AG04449 (cell line): ENCODE measurements around the gene KIF6.

Source experiments
- CTCF ChIA-PET: fragments of 350-600 bp; formaldehyde crosslinking; extraction: SDS; loops from one replicate; lab custom pipeline; 2021; ENCODE audit warnings: antibody characterized with exemption; lab: Yijun Ruan, JAX
- POLR2A ChIA-PET: fragments of 400-600, 350-600 bp; formaldehyde crosslinking; extraction: SDS; loops from one replicate; lab custom pipeline; 2020; ENCODE audit warnings: antibody characterized with exemption, inconsistent platforms; lab: Yijun Ruan, JAX
- DNase-seq: peaks from one replicate; pipeline ENCODE4 v3.0.0-alpha.2; 2010; ENCODE audit warnings: low read depth, low spot score
- H3K4me3 ChIP-seq: 2 replicates; pipeline ENCODE4 v1.5.1; 2011; ENCODE audit warnings: low read depth, mild to moderate bottlenecking, control low read depth, low read length
- TF ChIP-seq, protein P1 (sequence below): IDR thresholded peaks from one replicate; pipeline ENCODE4 v1.5.1; 2011; ENCODE audit warnings: mild to moderate bottlenecking, moderate library complexity, low read length, control low read depth, inconsistent platforms; ENCODE audit not compliant: insufficient read depth; ENCODE audit errors: missing control alignments

KIF6 gene

DNA sequence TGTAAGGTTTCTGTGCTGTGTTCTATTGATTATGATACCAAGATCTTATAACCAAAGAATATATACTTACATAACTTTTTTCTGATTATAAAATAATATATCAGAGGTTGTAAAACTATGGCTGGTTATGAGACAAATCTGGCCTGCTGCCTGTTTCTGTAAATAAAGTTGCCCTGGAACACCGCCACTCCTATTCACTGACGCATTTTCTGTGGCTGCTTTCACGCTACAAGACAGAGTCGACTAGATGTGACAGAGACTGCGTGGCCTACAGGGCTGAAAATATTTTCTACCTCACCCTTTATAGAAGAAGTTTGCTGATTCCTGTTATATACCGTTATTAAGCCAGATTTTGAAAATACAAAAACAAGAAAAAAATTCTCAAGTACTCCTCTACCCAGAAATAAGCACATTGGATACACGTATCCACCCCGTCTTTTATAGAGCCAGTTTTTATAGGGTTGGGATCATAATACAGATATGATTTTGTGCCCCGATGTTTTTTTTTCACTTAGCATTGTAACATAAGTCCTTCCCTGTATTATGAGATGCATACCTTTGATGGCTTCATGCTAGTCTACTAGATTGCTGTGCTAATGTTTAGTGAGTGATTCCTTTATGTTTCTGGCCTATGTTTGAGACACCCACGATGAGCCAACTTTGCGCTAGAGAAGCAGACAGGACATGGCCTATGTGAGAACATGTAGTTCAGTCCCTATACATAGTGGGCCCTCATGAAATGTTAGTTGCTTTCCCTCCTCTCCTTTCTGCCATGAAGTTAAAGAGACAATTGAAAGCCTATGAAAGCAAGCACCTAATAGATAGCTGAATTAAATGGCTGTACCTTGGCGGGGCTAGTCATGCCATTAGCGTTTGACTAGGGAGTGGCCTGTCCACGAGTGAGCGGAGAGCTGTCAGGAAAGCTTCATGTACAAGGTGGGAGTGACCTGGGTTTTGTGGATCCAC is 304.6 kb downstream of the KIF6 start:
- POLR2A ChIA-PET, result no interaction called here
- CTCF ChIA-PET, result no interaction called here
- TF ChIP-seq, protein P1, sequence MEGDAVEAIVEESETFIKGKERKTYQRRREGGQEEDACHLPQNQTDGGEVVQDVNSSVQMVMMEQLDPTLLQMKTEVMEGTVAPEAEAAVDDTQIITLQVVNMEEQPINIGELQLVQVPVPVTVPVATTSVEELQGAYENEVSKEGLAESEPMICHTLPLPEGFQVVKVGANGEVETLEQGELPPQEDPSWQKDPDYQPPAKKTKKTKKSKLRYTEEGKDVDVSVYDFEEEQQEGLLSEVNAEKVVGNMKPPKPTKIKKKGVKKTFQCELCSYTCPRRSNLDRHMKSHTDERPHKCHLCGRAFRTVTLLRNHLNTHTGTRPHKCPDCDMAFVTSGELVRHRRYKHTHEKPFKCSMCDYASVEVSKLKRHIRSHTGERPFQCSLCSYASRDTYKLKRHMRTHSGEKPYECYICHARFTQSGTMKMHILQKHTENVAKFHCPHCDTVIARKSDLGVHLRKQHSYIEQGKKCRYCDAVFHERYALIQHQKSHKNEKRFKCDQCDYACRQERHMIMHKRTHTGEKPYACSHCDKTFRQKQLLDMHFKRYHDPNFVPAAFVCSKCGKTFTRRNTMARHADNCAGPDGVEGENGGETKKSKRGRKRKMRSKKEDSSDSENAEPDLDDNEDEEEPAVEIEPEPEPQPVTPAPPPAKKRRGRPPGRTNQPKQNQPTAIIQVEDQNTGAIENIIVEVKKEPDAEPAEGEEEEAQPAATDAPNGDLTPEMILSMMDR, result no peak
- no peak overlapping the region for H3K4me3 ChIP-seq
- DNase-seq, result no peak

DNA sequence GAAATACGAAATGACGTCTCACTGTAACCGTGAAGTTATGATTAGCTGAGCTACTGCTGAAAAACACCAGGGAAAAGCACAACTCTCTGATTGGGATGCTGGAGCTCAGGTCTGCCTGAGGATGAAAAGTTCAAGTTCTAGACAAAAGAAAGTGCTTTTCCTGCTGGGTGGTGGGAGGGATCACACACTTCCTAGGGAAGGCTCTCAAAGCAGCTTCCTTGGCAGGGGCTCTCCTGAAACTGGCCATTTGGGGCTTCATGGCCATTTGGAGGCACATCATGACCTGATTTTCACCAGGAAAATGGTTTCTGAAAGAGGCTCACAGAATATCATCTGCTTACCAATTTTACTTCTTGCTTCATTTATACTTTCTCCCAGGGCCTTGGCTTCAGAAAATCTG is 305.6 kb downstream of the KIF6 start:
- ChIA-PET POLR2A (no interaction called here), CTCF (no interaction called here)

DNA sequence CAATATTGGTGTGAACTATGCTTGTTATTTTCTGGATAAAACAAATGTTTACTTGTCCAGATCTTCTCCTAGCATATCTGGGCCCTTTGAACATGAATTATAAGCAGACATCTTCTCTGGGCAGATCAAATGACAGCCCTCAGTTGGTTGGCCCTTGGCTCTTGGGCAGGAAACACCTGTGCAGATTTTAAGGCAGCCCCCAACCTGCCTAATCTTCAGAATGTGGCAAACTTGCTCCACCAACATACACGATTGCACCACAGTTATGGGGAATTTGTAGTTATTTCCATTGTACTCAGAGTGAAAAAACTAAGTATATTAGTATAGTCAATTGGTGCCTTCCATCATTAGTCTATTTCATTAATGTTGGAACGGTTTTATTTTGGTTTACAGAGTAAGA is 307.8 kb downstream of the KIF6 start:
- no peak overlapping the region for H3K4me3 ChIP-seq
- ChIA-PET CTCF (no interaction called here), POLR2A (no interaction called here)
- no peak for DNase-seq
- TF ChIP-seq, protein P1, result no peak

More for the DNA sequence above, 305.6 kb downstream of the KIF6 start:
- no peak overlapping the region for H3K4me3 ChIP-seq
- no peak for DNase-seq
- TF ChIP-seq, protein P1, result no peak

DNA sequence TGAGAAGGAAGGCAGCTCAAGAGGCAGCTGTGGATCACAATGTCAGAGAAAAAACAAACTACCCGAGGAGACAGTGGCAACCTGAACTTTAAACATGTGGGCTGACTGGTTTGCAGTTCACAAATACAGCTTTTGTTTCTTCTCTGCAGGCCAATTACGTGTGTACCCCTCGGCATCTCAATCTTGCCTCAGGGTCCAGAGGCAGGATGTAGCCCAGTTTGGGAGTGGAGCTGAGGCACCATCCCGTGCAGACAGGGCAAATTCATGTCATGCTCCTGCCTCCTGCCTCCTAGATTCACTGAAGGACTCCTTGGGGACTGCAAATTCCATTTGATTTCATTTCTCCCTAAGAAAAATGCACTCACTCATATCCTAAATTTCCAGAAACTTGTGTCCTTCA is 308.5 kb downstream of the KIF6 start:
- no peak overlapping the region for H3K4me3 ChIP-seq
- TF ChIP-seq, protein P1, result no peak
- peak; percentile 49 for DNase-seq
- ChIA-PET CTCF (no interaction called here), POLR2A (no interaction called here)

DNA sequence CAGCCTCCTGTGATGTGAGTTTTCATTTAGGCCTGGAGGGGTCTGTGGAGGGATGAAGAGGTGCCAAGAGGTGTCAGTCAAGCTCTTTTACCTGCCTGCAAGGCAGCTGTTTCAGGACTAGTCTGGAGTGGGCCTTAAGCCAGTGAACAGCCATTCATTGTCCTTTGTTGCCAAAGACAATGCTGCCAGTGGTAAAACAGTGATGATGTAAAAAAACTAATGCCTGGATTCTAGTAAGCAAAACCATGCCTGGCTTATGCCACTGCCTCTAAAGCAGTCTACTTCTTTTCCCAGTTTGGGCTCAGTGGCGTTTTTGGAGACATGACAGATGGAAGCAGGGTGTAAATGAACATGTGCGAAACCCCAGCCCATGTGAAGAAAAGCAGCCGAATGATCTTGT is 309.2 kb downstream of the KIF6 start:
- POLR2A ChIA-PET, result no interaction called here
- DNase-seq, result no peak
- TF ChIP-seq, protein P1, result no peak
- CTCF ChIA-PET, result no interaction called here
- no peak overlapping the region for H3K4me3 ChIP-seq

DNA sequence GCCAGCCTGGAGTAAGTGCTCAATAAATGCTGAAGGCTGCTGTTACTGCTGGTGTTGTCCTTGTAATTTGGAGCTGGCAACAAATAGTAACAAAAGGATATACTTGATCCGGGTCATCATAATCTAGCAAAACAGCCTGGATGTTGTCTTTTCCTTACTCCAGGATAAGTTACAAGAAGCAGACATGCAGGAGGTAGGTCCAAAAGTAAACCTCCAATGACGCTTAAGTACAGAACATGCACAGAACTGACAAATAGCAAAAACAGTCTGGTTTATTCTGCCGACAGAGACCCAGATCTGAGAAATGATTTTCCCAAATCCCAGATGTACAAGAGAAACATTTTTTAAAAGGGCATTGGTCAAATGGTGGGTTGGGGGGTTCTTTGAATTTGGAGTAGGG is 309.7 kb downstream of the KIF6 start:
- no peak overlapping the region for H3K4me3 ChIP-seq
- TF ChIP-seq, protein P1, result no peak
- DNase-seq, result no peak
- POLR2A ChIA-PET, result no interaction called here
- CTCF ChIA-PET, result no interaction called here
